Measurements from ENCODE around the gene FAM131B.

DNA sequence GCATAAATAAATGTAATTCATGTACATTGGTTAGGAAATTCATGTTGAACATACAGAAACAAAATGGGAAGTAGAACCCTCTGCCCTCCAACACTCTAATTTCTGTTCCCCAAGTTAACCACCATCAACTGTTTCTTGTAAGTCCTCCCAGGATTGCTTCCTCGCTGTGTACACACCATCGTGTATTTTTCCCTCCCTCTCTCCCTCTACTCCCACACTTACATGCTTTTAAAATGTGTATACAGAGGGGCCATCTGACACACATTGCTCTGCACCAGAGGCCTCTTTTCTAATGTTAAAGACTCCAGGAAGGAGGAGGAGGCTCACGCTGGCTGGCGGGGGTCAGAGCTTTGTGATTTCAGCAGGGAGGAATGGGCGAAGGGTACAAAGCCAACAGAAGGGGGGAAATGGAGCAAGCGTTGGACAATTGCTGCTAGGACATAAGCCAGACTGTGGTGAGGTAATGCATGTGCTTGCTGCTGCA is 48.0 kb upstream of the FAM131B start:
- TF ChIP-seq, protein P1, sequence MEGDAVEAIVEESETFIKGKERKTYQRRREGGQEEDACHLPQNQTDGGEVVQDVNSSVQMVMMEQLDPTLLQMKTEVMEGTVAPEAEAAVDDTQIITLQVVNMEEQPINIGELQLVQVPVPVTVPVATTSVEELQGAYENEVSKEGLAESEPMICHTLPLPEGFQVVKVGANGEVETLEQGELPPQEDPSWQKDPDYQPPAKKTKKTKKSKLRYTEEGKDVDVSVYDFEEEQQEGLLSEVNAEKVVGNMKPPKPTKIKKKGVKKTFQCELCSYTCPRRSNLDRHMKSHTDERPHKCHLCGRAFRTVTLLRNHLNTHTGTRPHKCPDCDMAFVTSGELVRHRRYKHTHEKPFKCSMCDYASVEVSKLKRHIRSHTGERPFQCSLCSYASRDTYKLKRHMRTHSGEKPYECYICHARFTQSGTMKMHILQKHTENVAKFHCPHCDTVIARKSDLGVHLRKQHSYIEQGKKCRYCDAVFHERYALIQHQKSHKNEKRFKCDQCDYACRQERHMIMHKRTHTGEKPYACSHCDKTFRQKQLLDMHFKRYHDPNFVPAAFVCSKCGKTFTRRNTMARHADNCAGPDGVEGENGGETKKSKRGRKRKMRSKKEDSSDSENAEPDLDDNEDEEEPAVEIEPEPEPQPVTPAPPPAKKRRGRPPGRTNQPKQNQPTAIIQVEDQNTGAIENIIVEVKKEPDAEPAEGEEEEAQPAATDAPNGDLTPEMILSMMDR (IDR thresholded peaks at IDR 0.05): no peak
- no peak for TF ChIP-seq ZFX (IDR thresholded peaks at IDR 0.05; ENCODE audit: borderline replicate concordance)
